MM.1S (cell line): ENCODE results near the gene PDZRN4.

Experiments used
- CTCF ChIP-seq: fragments of 300-600 bp; sonication (generic); IDR thresholded peaks from 2 replicates; pipeline ENCODE4 v1.5.1; 2016; ENCODE audit warnings: antibody characterized with exemption, low read length, mixed read lengths
- EZH2phosphoT487 ChIP-seq: fragments of 300-600 bp; sonication (generic); IDR thresholded peaks from 2 replicates; pipeline ENCODE4 v1.6.1; 2018; ENCODE audit warnings: antibody characterized with exemption, low read length

GRCh38 chr12:41465526-41465925 lies 277.4 kb downstream of the PDZRN4 start:
- TF ChIP-seq CTCF (no peak), EZH2phosphoT487 (no peak)
